ENCODE data around the gene PHACTR3.

Gene PHACTR3

DNA sequence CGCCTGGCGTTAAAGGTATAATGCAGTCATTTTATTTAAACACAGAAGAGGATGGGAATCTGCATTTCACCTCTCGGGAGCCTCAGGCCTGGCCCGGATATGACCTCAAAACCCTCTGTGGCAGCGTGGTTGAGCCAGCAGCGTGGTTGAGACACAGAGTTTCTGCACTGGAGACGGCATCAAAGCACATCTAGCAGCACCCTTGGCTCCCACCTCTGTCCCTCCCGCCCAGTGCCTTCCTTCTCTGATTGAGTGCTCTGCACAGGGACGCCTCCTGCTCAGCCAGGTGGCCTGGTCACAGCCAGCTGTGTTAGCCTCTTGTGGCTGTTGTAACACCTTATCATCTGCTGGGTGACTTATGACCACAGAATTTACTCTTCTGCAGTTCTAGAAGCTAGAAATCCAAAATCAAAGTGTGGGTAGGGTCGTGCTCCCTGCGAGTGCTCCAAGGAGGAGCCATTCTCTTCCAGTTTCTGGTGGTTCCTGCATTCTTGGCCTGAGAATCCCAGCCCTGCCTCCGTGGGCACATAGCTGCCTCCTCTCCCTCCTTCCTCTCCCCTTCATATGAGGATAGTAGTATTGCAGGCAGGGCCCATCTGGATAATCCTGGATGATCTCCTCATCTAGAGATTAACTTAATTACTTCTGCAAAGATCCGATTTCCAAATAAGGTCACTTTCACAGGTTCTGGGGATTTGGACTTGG is 172.4 kb downstream of the PHACTR3 start:
- Histone ChIP-seq H2BK12ac (ENCODE audit: low read length in 2 of 2) (no peak overlapping the region), H3K9me3 (ENCODE audit: control insufficient read depth, low read length) (no peaks in the 10 kb centered on the region), H3K23ac (ENCODE audit: low read length in 2 of 2) (no peak overlapping the region), H3K27me3 (ENCODE audit: control insufficient read depth in 1 of 2, insufficient read depth in 1 of 2, low read length in 2 of 2) (peaks cover 0 to 22% of the 10 kb centered on the region in 2 experiments), H4K91ac (ENCODE audit: low read length) (no peak overlapping the region), H3K9ac (ENCODE audit: low read length) (no peak overlapping the region), H3K36me3 (ENCODE audit: control insufficient read depth in 1 of 2, insufficient read depth in 2 of 2, low read depth in 1 of 2, low read length in 2 of 2) (no peaks in the 10 kb centered on the region), H3K4me2 (ENCODE audit: low read length, poor library complexity, severe bottlenecking) (no peak overlapping the region), H2BK5ac (ENCODE audit: low read depth, low read length, poor library complexity, severe bottlenecking) (no peak overlapping the region), H4K8ac (ENCODE audit: low read length) (no peak overlapping the region), H2BK15ac (ENCODE audit: low read depth, poor library complexity, severe bottlenecking) (no peak overlapping the region), H2BK120ac (ENCODE audit: low read depth, low read length) (no peak overlapping the region), H3K27ac (ENCODE audit: low read length, poor library complexity, severe bottlenecking) (no peak overlapping the region), H3K4me1 (ENCODE audit: control insufficient read depth, insufficient read depth, low read depth, low read length) (no peaks in the 10 kb centered on the region), H3K4me3 (ENCODE audit: insufficient read depth in 1 of 2, low read depth in 1 of 2, low read length in 2 of 2) (no peak overlapping the region), H3K18ac (ENCODE audit: low read depth in 1 of 2, low read length in 2 of 2) (no peak overlapping the region), H2AK5ac (ENCODE audit: low read length, severe bottlenecking) (no peak overlapping the region), H3K4ac (ENCODE audit: low read depth in 1 of 2, low read length in 2 of 2) (no peak overlapping the region), H3K14ac (ENCODE audit: low read length in 2 of 2) (no peak overlapping the region), H2AFZ (ENCODE audit: low read depth, low read length) (no peak overlapping the region), H3K79me1 (replicated peaks; ENCODE audit: low read length, poor library complexity, severe bottlenecking) (no peaks in the 10 kb centered on the region)
- no peak for DNase-seq
- 70% methylated on average over 13 of the region's 13 CpGs for whole genome bisulfite sequencing

DNA sequence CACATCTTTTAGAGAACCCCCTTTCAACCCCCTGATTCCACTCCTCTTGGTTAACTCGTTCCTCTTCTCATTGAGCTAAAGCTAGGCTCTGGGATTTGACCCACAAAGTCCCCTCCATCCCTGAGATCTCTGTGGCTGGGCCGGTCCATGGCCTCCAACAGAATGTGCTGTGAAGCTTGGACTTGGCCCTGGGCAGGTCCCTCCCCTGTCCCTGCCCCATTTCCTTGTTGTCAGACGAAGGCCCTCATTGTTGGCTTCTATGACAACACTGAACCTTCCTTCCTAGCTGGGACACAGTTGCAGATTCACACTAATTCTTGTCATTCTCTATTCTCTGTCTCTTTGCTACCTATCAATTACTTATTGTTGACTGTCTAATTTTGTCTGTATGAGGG is 173.0 kb downstream of the PHACTR3 start:
- Histone ChIP-seq H2AK5ac (ENCODE audit: low read length, severe bottlenecking) (no peak overlapping the region), H3K9ac (ENCODE audit: low read length) (no peak overlapping the region), H3K14ac (ENCODE audit: low read length in 2 of 2) (no peak overlapping the region), H2BK12ac (ENCODE audit: low read length in 2 of 2) (no peak overlapping the region), H3K9me3 (ENCODE audit: control insufficient read depth, low read length) (no peaks in the 10 kb centered on the region), H3K4me1 (ENCODE audit: control insufficient read depth, insufficient read depth, low read depth, low read length) (no peaks in the 10 kb centered on the region), H3K4me3 (ENCODE audit: insufficient read depth in 1 of 2, low read depth in 1 of 2, low read length in 2 of 2) (no peak overlapping the region), H3K4ac (ENCODE audit: low read depth in 1 of 2, low read length in 2 of 2) (no peak overlapping the region), H2BK5ac (ENCODE audit: low read depth, low read length, poor library complexity, severe bottlenecking) (no peak overlapping the region), H3K27me3 (ENCODE audit: control insufficient read depth in 1 of 2, insufficient read depth in 1 of 2, low read length in 2 of 2) (peaks cover 0 to 18% of the 10 kb centered on the region in 2 experiments), H4K91ac (ENCODE audit: low read length) (no peak overlapping the region), H3K79me1 (replicated peaks; ENCODE audit: low read length, poor library complexity, severe bottlenecking) (no peaks in the 10 kb centered on the region), H2AFZ (ENCODE audit: low read depth, low read length) (no peak overlapping the region), H4K8ac (ENCODE audit: low read length) (no peak overlapping the region), H3K18ac (ENCODE audit: low read depth in 1 of 2, low read length in 2 of 2) (no peak overlapping the region), H2BK120ac (ENCODE audit: low read depth, low read length) (no peak overlapping the region), H3K4me2 (ENCODE audit: low read length, poor library complexity, severe bottlenecking) (no peak overlapping the region), H3K23ac (ENCODE audit: low read length in 2 of 2) (no peak overlapping the region), H3K27ac (ENCODE audit: low read length, poor library complexity, severe bottlenecking) (no peak overlapping the region), H3K36me3 (ENCODE audit: control insufficient read depth in 1 of 2, insufficient read depth in 2 of 2, low read depth in 1 of 2, low read length in 2 of 2) (no peaks in the 10 kb centered on the region), H2BK15ac (ENCODE audit: low read depth, poor library complexity, severe bottlenecking) (no peak overlapping the region)
- WGBS, result 41% methylated on average over 3 of the region's 3 CpGs
- no peak for DNase-seq

DNA sequence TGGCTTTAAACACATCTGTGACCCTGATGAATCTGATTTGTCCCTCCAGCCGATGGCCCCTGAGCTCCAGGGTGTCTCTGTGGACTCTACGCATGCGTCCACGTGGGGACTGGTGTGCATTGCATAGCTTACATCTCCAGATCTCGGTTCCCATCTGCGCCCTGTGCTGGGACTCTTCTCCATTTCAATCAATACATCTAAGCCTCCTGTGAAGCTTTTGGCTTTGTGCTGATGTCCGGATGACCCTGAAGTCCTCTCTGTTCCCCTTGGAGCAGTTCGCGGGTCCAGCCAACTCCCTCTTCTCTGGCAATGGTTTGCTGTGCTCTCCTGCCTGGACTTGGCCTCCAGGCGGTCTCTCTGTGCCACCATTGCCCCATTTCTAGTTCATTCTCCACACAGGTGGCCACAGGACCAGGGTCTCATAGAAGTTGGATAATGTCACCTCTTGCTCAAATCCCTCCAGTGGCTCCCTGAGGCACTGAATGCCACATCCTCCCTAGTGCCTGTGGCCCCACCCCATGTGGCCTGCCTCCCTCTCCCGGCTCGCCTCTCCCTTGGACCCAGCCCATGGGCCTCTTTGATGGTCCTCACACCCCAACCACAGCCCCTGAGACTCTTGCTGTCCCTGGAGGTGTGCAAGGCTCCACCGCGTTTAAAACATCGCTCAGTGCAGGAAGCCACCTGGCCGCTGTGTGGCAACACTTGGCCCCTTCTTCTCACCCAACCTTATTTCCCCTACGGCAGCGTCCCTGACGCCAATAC is 173.7 kb downstream of the PHACTR3 start:
- Histone ChIP-seq H3K14ac (ENCODE audit: low read length in 2 of 2) (no peak overlapping the region), H3K79me1 (replicated peaks; ENCODE audit: low read length, poor library complexity, severe bottlenecking) (no peaks in the 10 kb centered on the region)

DNA sequence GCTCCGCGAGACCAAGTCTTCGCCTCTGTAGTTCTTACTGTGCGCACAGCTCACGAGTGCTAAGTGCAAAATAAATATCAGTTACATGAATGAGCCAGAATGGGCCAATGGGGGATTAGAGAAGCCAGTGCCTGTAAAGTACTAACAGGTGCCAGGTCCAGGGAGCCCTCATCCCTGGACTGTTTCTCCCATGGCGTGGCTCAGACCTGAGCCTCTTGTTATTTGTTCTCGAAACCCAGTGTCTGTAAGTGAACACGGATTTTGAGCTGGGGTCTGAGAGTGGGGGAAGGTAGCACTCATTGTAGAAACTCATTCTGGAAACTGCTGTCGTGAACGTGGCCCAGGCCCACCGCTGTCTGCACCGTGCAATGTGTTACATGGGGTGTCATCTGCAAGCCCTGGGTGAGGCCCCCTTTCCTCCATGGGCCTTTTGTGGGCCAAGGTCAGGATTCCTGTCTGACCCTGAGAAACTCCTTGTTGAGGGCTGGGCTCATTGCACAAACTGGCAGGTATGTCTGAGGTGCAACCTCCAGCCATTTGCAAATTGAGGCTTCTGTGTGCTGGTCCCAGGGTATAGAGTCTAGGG is 174.4 kb downstream of the PHACTR3 start:
- Histone ChIP-seq H3K23ac (ENCODE audit: low read length in 2 of 2) (no peak overlapping the region), H3K4me3 (ENCODE audit: insufficient read depth in 1 of 2, low read depth in 1 of 2, low read length in 2 of 2) (no peak overlapping the region), H3K18ac (ENCODE audit: low read depth in 1 of 2, low read length in 2 of 2) (no peak overlapping the region), H4K8ac (ENCODE audit: low read length) (no peak overlapping the region), H2AFZ (ENCODE audit: low read depth, low read length) (no peak overlapping the region), H2BK120ac (ENCODE audit: low read depth, low read length) (no peak overlapping the region), H3K4me2 (ENCODE audit: low read length, poor library complexity, severe bottlenecking) (no peak overlapping the region), H3K4ac (ENCODE audit: low read depth in 1 of 2, low read length in 2 of 2) (no peak overlapping the region), H3K79me1 (replicated peaks; ENCODE audit: low read length, poor library complexity, severe bottlenecking) (no peaks in the 10 kb centered on the region), H3K27ac (ENCODE audit: low read length, poor library complexity, severe bottlenecking) (no peak overlapping the region), H3K4me1 (ENCODE audit: control insufficient read depth, insufficient read depth, low read depth, low read length) (peaks cover 2% of the 10 kb centered on the region), H3K9ac (ENCODE audit: low read length) (no peak overlapping the region), H2BK12ac (ENCODE audit: low read length in 2 of 2) (no peak overlapping the region), H2BK5ac (ENCODE audit: low read depth, low read length, poor library complexity, severe bottlenecking) (no peak overlapping the region), H3K36me3 (ENCODE audit: control insufficient read depth in 1 of 2, insufficient read depth in 2 of 2, low read depth in 1 of 2, low read length in 2 of 2) (no peaks in the 10 kb centered on the region), H2BK15ac (ENCODE audit: low read depth, poor library complexity, severe bottlenecking) (no peak overlapping the region), H3K14ac (ENCODE audit: low read length in 2 of 2) (no peak overlapping the region), H4K91ac (ENCODE audit: low read length) (no peak overlapping the region), H3K9me3 (ENCODE audit: control insufficient read depth, low read length) (no peaks in the 10 kb centered on the region), H3K27me3 (ENCODE audit: control insufficient read depth in 1 of 2, insufficient read depth in 1 of 2, low read length in 2 of 2) (peaks cover 0 to 20% of the 10 kb centered on the region in 2 experiments), H2AK5ac (ENCODE audit: low read length, severe bottlenecking) (no peak overlapping the region)
- 65% methylated on average over 12 of the region's 12 CpGs for WGBS
- DNase-seq, result no peak

More for the DNA sequence above, 173.7 kb downstream of the PHACTR3 start:
- no peak overlapping the region for H3K18ac ChIP-seq (ENCODE audit: low read depth in 1 of 2, low read length in 2 of 2)
- H3K4ac ChIP-seq (ENCODE audit: low read depth in 1 of 2, low read length in 2 of 2), result no peak overlapping the region
- H3K4me2 ChIP-seq (ENCODE audit: low read length, poor library complexity, severe bottlenecking), result no peak overlapping the region
- H3K36me3 ChIP-seq (ENCODE audit: control insufficient read depth in 1 of 2, insufficient read depth in 2 of 2, low read depth in 1 of 2, low read length in 2 of 2), result no peaks in the 10 kb centered on the region
- no peak overlapping the region for H3K4me3 ChIP-seq (ENCODE audit: insufficient read depth in 1 of 2, low read depth in 1 of 2, low read length in 2 of 2)
- no peak overlapping the region for H4K8ac ChIP-seq (ENCODE audit: low read length)
- no peak overlapping the region for H2BK15ac ChIP-seq (ENCODE audit: low read depth, poor library complexity, severe bottlenecking)
- H3K27ac ChIP-seq (ENCODE audit: low read length, poor library complexity, severe bottlenecking), result no peak overlapping the region
- 73% methylated on average over 19 of the region's 19 CpGs for WGBS
- DNase-seq, result no peak
- H2BK5ac ChIP-seq (ENCODE audit: low read depth, low read length, poor library complexity, severe bottlenecking), result no peak overlapping the region
- no peak overlapping the region for H2AK5ac ChIP-seq (ENCODE audit: low read length, severe bottlenecking)
- H3K23ac ChIP-seq (ENCODE audit: low read length in 2 of 2), result no peak overlapping the region
- no peaks in the 10 kb centered on the region for H3K9me3 ChIP-seq (ENCODE audit: control insufficient read depth, low read length)
- no peak overlapping the region for H4K91ac ChIP-seq (ENCODE audit: low read length)
- no peaks in the 10 kb centered on the region for H3K4me1 ChIP-seq (ENCODE audit: control insufficient read depth, insufficient read depth, low read depth, low read length)
- no peak overlapping the region for H2AFZ ChIP-seq (ENCODE audit: low read depth, low read length)
- H2BK12ac ChIP-seq (ENCODE audit: low read length in 2 of 2), result no peak overlapping the region
- H3K27me3 ChIP-seq (ENCODE audit: control insufficient read depth in 1 of 2, insufficient read depth in 1 of 2, low read length in 2 of 2), result peaks cover 0 to 24% of the 10 kb centered on the region in 2 experiments
- H3K9ac ChIP-seq (ENCODE audit: low read length), result no peak overlapping the region
- no peak overlapping the region for H2BK120ac ChIP-seq (ENCODE audit: low read depth, low read length)
